Kidney epithelial cell (primary cell): ENCODE results near the gene CD3E. TPM values are rescaled to one million over a fixed set of nuclear protein-coding genes. Genes with fewer than 3 reads are reported as not detected.

Experiments
- DNase-seq: peaks from one replicate; pipeline ENCODE4 v3.0.0-alpha.2; 2010; ENCODE audit warnings: low read depth
- H3K27me3 ChIP-seq: 2 replicates; pipeline ENCODE4 v1.6.0; 2011; ENCODE audit warnings: low read length; ENCODE audit not compliant: control insufficient read depth, insufficient read depth
- H3K36me3 ChIP-seq: 2 replicates; pipeline ENCODE4 v1.5.1; 2011; ENCODE audit warnings: low read length; ENCODE audit not compliant: control insufficient read depth, insufficient read depth
- H3K4me3 ChIP-seq: 2 replicates; pipeline ENCODE4 v1.5.1; 2011; ENCODE audit warnings: low read depth, mild to moderate bottlenecking, control low read depth, low read length
- CTCF ChIP-seq: IDR thresholded peaks from 2 replicates; pipeline ENCODE4 v1.5.1; 2011; ENCODE audit warnings: mild to moderate bottlenecking, moderate library complexity, low read length, control low read depth, inconsistent platforms; ENCODE audit not compliant: insufficient read depth, poor library complexity, severe bottlenecking
- total RNA-seq: library from RNA; depleted of rRNA; stranded (reverse); fragments of >200 nt; gene quantifications from 2 replicates; pipeline ENCODE4 v1.2.3, GENCODE V29; 2015

CD3E gene
- total RNA-seq, 1 donor from 2014 or later = not detected

- DNase-seq = no peak
- H3K27me3 ChIP-seq = no peaks in the 10 kb centered on the region
- H3K36me3 ChIP-seq = no peaks in the 10 kb centered on the region
- TF ChIP-seq CTCF = no peak
- H3K4me3 ChIP-seq = no peak overlapping the region
These were observed 20.7 kb upstream of the CD3E start for GRCh38 chr11:118283756-118284350.

- no peak for TF ChIP-seq CTCF
- no peak for DNase-seq
- Histone ChIP-seq H3K36me3 (no peaks in the 10 kb centered on the region), H3K4me3 (no peak overlapping the region), H3K27me3 (no peaks in the 10 kb centered on the region)
These were observed 18.0 kb upstream of the CD3E start for GRCh38 chr11:118286545-118286944.

- Histone ChIP-seq H3K27me3 (no peaks in the 10 kb centered on the region), H3K36me3 (no peaks in the 10 kb centered on the region), H3K4me3 (no peak overlapping the region)
- no peak for DNase-seq
- TF ChIP-seq CTCF = no peak
These were observed 17.5 kb upstream of the CD3E start for GRCh38 chr11:118287006-118287405.

- DNase-seq = no peak
- H3K4me3 ChIP-seq = no peak overlapping the region
- no peaks in the 10 kb centered on the region for H3K27me3 ChIP-seq
- H3K36me3 ChIP-seq = no peaks in the 10 kb centered on the region
- no peak for TF ChIP-seq CTCF
These were observed 15.1 kb upstream of the CD3E start for GRCh38 chr11:118289401-118289800.

- no peak for DNase-seq
- Histone ChIP-seq H3K36me3 (no peaks in the 10 kb centered on the region), H3K4me3 (no peak overlapping the region), H3K27me3 (peaks cover 2% of the 10 kb centered on the region)
- TF ChIP-seq CTCF = peak; percentile 40
These were observed 13.6 kb upstream of the CD3E start for GRCh38 chr11:118290923-118291322.

GRCh38 chr11:118291477-118292135 lies 12.9 kb upstream of the CD3E start:
- peaks cover 2% of the 10 kb centered on the region for H3K27me3 ChIP-seq
- no peak for TF ChIP-seq CTCF
- no peak overlapping the region for H3K4me3 ChIP-seq
- H3K36me3 ChIP-seq = no peaks in the 10 kb centered on the region
- DNase-seq = no peak
